ENCODE results near the gene CYP4X1.
"Not testable (repeated sequence)": the region's sequence is repeated elsewhere in the genome, so short reads cannot be mapped to it uniquely, and the experiment has no call there.

CYP4X1 gene, protein sequence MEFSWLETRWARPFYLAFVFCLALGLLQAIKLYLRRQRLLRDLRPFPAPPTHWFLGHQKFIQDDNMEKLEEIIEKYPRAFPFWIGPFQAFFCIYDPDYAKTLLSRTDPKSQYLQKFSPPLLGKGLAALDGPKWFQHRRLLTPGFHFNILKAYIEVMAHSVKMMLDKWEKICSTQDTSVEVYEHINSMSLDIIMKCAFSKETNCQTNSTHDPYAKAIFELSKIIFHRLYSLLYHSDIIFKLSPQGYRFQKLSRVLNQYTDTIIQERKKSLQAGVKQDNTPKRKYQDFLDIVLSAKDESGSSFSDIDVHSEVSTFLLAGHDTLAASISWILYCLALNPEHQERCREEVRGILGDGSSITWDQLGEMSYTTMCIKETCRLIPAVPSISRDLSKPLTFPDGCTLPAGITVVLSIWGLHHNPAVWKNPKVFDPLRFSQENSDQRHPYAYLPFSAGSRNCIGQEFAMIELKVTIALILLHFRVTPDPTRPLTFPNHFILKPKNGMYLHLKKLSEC

DNA sequence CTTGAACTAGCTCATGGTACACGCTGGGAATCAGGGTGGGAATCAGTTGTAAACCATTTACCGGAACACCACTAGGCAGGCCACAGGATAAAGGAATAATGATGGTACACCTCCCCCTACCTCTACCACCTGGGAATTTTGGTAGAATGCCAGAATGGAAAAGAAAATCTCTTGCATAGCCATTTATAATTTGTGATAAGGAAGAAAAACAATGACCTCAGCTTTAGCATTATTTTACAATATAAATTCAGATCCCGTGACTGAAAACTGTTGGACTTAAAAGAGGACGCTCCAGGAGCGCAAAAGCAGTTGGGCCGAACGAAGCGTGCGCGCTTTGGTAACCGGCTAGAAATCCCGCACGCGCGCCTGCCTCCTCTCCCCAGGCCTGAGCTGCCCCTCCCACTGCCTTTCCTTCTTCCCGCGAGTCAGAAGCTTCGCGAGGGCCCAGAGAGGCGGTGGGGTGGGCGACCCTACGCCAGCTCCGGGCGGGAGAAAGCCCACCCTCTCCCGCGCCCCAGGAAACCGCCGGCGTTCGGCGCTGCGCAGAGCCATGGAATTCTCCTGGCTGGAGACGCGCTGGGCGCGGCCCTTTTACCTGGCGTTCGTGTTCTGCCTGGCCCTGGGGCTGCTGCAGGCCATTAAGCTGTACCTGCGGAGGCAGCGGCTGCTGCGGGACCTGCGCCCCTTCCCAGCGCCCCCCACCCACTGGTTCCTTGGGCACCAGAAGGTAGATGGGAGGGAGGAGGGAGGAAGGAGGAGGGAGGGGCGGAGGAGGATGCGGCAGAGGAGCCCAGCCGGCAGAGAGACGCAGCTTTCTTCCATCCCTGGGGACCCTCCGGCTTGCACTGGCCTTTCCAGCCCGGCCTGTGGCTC is at the start of gene CYP4X1:
CYP4X1 (plus strand) TSS at position 402 of the 873 bp plus-strand sequence; CDS start at position 551, 149 bp downstream.
- peak within 1 kb of the TSS; percentile 37 for H3K4me3 ChIP-seq (ENCODE audit: low read depth, low read length)
- DNase-seq (ENCODE audit: low read depth): no peak
- TF ChIP-seq, protein P1, sequence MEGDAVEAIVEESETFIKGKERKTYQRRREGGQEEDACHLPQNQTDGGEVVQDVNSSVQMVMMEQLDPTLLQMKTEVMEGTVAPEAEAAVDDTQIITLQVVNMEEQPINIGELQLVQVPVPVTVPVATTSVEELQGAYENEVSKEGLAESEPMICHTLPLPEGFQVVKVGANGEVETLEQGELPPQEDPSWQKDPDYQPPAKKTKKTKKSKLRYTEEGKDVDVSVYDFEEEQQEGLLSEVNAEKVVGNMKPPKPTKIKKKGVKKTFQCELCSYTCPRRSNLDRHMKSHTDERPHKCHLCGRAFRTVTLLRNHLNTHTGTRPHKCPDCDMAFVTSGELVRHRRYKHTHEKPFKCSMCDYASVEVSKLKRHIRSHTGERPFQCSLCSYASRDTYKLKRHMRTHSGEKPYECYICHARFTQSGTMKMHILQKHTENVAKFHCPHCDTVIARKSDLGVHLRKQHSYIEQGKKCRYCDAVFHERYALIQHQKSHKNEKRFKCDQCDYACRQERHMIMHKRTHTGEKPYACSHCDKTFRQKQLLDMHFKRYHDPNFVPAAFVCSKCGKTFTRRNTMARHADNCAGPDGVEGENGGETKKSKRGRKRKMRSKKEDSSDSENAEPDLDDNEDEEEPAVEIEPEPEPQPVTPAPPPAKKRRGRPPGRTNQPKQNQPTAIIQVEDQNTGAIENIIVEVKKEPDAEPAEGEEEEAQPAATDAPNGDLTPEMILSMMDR (IDR thresholded peaks at IDR 0.05; ENCODE audit: low read depth, low read length, missing control alignments): no peak
- in situ Hi-C loops (cut with HindIII; ENCODE audit: low sequenced_read_pairs): no loop called here

DNA sequence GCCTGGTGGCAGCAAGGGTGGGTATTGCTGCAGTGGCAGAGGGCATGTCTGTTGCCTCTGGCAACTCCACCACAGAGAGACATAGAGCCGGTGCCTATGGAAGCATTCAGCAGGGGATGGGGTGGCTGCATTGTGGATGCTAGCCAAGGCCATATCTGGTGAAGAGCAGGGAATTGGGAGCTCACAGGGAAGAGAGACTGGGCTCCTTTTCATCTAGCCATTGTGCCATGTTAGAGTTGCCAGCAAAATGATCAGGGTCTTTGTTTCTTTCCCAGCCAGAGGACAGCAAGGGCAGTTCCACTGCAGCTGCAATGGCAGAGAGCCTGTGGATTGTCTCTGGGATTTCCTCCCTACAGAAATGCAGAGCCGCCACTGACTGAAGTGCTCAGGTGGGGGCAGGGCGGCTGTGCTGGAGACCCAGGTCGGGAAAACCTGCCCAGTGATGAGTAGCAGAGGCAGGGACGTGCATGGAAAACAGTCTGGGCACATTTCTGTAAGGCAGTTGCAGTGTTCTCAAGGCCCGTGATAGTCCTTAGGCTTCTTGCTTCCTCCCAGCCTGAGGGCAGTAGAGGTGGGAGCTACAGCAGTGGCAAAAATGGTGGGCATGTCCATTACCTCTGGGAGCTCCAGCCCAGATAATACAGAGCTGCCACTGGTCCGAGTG is 40.2 kb upstream of the CYP4X1 start:
- TF ChIP-seq, protein P1 (IDR thresholded peaks at IDR 0.05; ENCODE audit: low read depth, low read length, missing control alignments): no peak
- in situ Hi-C loops (cut with HindIII; ENCODE audit: low sequenced_read_pairs): no loop called here
- no peak for DNase-seq (ENCODE audit: low read depth)
- H3K4me3 ChIP-seq (ENCODE audit: low read depth, low read length): no peak overlapping the region

DNA sequence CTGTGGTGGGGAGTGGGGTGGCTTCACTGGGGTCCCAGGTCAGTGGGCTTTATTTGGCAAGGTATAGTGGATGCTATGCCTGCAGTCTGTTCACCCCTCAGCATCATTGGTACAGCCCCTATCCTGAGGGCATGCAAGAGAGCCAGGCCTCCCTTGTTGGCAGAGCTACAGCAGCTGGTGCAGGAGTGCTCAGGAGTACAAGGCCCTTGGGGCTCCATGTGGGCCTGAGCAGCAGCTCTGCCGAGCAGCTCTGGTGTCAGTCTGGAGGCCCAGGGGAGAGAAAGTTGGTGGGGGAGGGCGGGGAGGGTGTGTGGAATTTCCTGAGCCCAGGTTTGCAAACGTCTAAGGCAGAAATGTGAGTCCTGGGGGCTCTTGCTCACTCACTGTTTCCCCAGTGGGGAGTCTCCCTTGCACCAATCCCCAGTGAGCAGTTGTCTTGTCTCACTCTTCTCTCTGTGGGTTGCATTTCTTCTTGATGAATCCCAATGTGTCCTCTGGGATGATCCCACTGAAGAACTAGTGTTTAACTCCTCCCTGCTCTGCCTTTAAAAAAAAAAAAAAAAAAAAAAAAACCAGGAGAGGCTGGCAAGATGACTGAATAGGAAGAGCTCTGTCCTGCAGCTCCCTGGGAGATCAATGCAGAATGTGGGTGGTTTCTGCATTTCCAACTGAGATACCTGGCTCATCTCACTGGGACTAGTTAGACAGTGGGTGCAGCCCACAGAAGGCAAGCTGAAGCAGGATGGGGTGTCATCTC is 39.5 kb upstream of the CYP4X1 start:
- no peak for DNase-seq (ENCODE audit: low read depth)
- H3K4me3 ChIP-seq (ENCODE audit: low read depth, low read length): no peak overlapping the region
- in situ Hi-C loops (cut with HindIII; ENCODE audit: low sequenced_read_pairs): no loop called here
- TF ChIP-seq, protein P1 (IDR thresholded peaks at IDR 0.05; ENCODE audit: low read depth, low read length, missing control alignments): no peak

DNA sequence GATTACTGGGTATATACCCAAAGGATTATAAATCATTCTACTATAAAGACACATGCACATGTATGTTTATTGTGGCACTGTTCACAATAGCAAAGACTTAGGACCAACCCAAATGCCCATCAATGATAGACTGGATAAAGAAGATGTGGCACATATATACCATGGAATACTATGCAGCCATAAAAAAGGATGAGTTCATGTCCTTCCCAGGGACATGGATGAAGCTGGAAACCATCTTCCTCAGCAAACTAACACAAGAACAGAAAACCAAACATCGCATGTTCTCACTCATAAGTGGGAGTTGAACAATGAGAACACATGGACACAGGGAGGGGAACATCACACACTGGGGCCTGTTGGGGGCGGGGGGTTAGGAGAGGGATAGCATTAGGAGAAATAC is 32.9 kb upstream of the CYP4X1 start:
- in situ Hi-C loops (cut with HindIII; ENCODE audit: low sequenced_read_pairs); DNase-seq (ENCODE audit: low read depth); H3K4me3 ChIP-seq (ENCODE audit: low read depth, low read length): not testable (repeated sequence)

DNA sequence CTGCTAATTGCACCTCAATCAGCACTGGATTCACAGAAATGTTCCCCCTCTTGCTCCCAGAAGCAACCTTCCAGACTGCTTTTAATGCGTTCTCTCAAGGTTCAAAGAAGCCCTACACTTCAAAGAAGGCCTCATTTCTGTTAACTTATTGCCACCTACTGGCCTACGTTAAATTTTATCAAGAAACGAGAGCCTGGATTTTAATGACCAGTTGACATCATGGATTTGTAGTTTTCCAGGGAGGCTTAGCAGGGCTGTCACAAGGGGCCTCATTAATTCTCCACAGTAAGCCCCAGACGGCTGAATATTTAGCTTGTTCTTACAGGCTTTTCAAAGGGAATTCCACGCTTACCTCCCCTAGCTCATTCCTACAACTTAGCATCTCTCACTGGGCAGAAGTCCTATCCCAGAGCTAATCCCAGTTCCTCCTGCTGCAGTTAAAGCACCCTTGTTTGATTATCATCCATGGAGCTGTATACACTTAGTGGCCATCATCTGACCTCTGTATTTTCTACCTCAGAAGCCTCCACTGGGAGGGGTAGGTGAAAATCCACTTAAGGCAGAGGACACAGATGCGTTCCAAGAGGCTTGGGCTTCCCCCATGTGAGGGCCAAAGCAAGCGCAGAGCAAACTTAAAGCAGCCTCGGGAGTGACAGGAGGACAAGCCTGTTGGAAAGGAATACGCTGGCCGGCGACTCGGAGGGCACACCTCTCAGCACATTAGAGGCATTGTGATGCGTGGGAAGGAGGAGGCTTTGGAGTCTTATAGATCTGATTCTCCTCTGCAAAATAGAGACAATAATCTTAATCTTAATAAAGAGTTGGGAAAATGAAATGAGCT is 32.2 kb upstream of the CYP4X1 start:
- TF ChIP-seq, protein P1 (IDR thresholded peaks at IDR 0.05; ENCODE audit: low read depth, low read length, missing control alignments): peak; percentile 4
- DNase-seq (ENCODE audit: low read depth): no peak

More for the DNA sequence above, 32.2 kb upstream of the CYP4X1 start:
- in situ Hi-C loops (cut with HindIII; ENCODE audit: low sequenced_read_pairs): no loop called here
- no peak overlapping the region for H3K4me3 ChIP-seq (ENCODE audit: low read depth, low read length)

Data from astrocyte of the cerebellum (primary cell).